ENCODE results near the gene SLC35E2B.

The SLC35E2B gene

GRCh38 chr1:1622010-1622787 is 70.4 kb downstream of the SLC35E2B start:
- Histone ChIP-seq H3K36me3 (ENCODE audit: control insufficient read depth, insufficient read depth, low read length) (peaks cover 4% of the 10 kb centered on the region), H3K27me3 (ENCODE audit: control insufficient read depth, insufficient read depth, low read length, poor library complexity, severe bottlenecking) (no peaks in the 10 kb centered on the region), H3K27ac (ENCODE audit: insufficient read depth, low read depth, low read length, poor library complexity, severe bottlenecking) (no peak overlapping the region), H3K4me3 (ENCODE audit: insufficient read depth, low read depth, low read length) (no peak overlapping the region), H3K9me3 (ENCODE audit: control insufficient read depth, low read length) (no peaks in the 10 kb centered on the region), H3K4me1 (ENCODE audit: control insufficient read depth, insufficient read depth, low read length) (no peaks in the 10 kb centered on the region)
- 87 to 90% methylated on average over 21 of the region's 21 CpGs for WGBS, 2 experiments

GRCh38 chr1:1621173-1622009 is 71.2 kb downstream of the SLC35E2B start:
- Histone ChIP-seq H3K36me3 (ENCODE audit: control insufficient read depth, insufficient read depth, low read length) (peaks cover 4% of the 10 kb centered on the region), H3K27me3 (ENCODE audit: control insufficient read depth, insufficient read depth, low read length, poor library complexity, severe bottlenecking) (no peaks in the 10 kb centered on the region), H3K4me3 (ENCODE audit: insufficient read depth, low read depth, low read length) (no peak overlapping the region), H3K4me1 (ENCODE audit: control insufficient read depth, insufficient read depth, low read length) (peaks cover 7% of the 10 kb centered on the region), H3K9me3 (ENCODE audit: control insufficient read depth, low read length) (no peaks in the 10 kb centered on the region), H3K27ac (ENCODE audit: insufficient read depth, low read depth, low read length, poor library complexity, severe bottlenecking) (no peak overlapping the region)
- 93 to 94% methylated on average over 31 of the region's 31 CpGs for WGBS, 2 experiments

- 92 to 94% methylated on average over 16 of the region's 16 CpGs for WGBS, 2 experiments
- H3K4me3 ChIP-seq (ENCODE audit: insufficient read depth, low read depth, low read length): no peak overlapping the region
- H3K27me3 ChIP-seq (ENCODE audit: control insufficient read depth, insufficient read depth, low read length, poor library complexity, severe bottlenecking): no peaks in the 10 kb centered on the region
- H3K4me1 ChIP-seq (ENCODE audit: control insufficient read depth, insufficient read depth, low read length): peaks cover 8% of the 10 kb centered on the region
- H3K9me3 ChIP-seq (ENCODE audit: control insufficient read depth, low read length): no peaks in the 10 kb centered on the region
- H3K27ac ChIP-seq (ENCODE audit: insufficient read depth, low read depth, low read length, poor library complexity, severe bottlenecking): no peak overlapping the region
- H3K36me3 ChIP-seq (ENCODE audit: control insufficient read depth, insufficient read depth, low read length): peaks cover 4% of the 10 kb centered on the region
These were observed 72.0 kb downstream of the SLC35E2B start for GRCh38 chr1:1620433-1621139.

GRCh38 chr1:1619917-1620361 is 72.7 kb downstream of the SLC35E2B start:
- no peaks in the 10 kb centered on the region for H3K27me3 ChIP-seq (ENCODE audit: control insufficient read depth, insufficient read depth, low read length, poor library complexity, severe bottlenecking)
- 81 to 82% methylated on average over 14 of the region's 14 CpGs for WGBS, 2 experiments
- peaks cover 8% of the 10 kb centered on the region for H3K4me1 ChIP-seq (ENCODE audit: control insufficient read depth, insufficient read depth, low read length)
- peaks cover 4% of the 10 kb centered on the region for H3K36me3 ChIP-seq (ENCODE audit: control insufficient read depth, insufficient read depth, low read length)
- H3K9me3 ChIP-seq (ENCODE audit: control insufficient read depth, low read length): no peaks in the 10 kb centered on the region
- H3K4me3 ChIP-seq (ENCODE audit: insufficient read depth, low read depth, low read length): no peak overlapping the region
- H3K27ac ChIP-seq (ENCODE audit: insufficient read depth, low read depth, low read length, poor library complexity, severe bottlenecking): no peak overlapping the region

GRCh38 chr1:1618396-1619068 is 74.1 kb downstream of the SLC35E2B start:
- Histone ChIP-seq H3K4me3 (ENCODE audit: insufficient read depth, low read depth, low read length) (no peak overlapping the region), H3K27me3 (ENCODE audit: control insufficient read depth, insufficient read depth, low read length, poor library complexity, severe bottlenecking) (no peaks in the 10 kb centered on the region), H3K4me1 (ENCODE audit: control insufficient read depth, insufficient read depth, low read length) (peaks cover 16% of the 10 kb centered on the region), H3K9me3 (ENCODE audit: control insufficient read depth, low read length) (no peaks in the 10 kb centered on the region), H3K27ac (ENCODE audit: insufficient read depth, low read depth, low read length, poor library complexity, severe bottlenecking) (no peak overlapping the region), H3K36me3 (ENCODE audit: control insufficient read depth, insufficient read depth, low read length) (peaks cover 4% of the 10 kb centered on the region)
- WGBS, 2 experiments: 89 to 90% methylated on average over 9 of the region's 9 CpGs

GRCh38 chr1:1617925-1618324 is 74.7 kb downstream of the SLC35E2B start:
- Histone ChIP-seq H3K27me3 (ENCODE audit: control insufficient read depth, insufficient read depth, low read length, poor library complexity, severe bottlenecking) (no peaks in the 10 kb centered on the region), H3K9me3 (ENCODE audit: control insufficient read depth, low read length) (no peaks in the 10 kb centered on the region), H3K4me3 (ENCODE audit: insufficient read depth, low read depth, low read length) (no peak overlapping the region), H3K4me1 (ENCODE audit: control insufficient read depth, insufficient read depth, low read length) (peaks cover 16% of the 10 kb centered on the region), H3K36me3 (ENCODE audit: control insufficient read depth, insufficient read depth, low read length) (peaks cover 4% of the 10 kb centered on the region), H3K27ac (ENCODE audit: insufficient read depth, low read depth, low read length, poor library complexity, severe bottlenecking) (no peak overlapping the region)
- 93 to 97% methylated on average over 6 of the region's 6 CpGs for WGBS, 2 experiments

- Histone ChIP-seq H3K27ac (ENCODE audit: insufficient read depth, low read depth, low read length, poor library complexity, severe bottlenecking) (no peak overlapping the region), H3K4me1 (ENCODE audit: control insufficient read depth, insufficient read depth, low read length) (peaks cover 16% of the 10 kb centered on the region), H3K36me3 (ENCODE audit: control insufficient read depth, insufficient read depth, low read length) (peaks cover 4% of the 10 kb centered on the region), H3K27me3 (ENCODE audit: control insufficient read depth, insufficient read depth, low read length, poor library complexity, severe bottlenecking) (no peaks in the 10 kb centered on the region), H3K4me3 (ENCODE audit: insufficient read depth, low read depth, low read length) (no peak overlapping the region), H3K9me3 (ENCODE audit: control insufficient read depth, low read length) (no peaks in the 10 kb centered on the region)
- 95 to 96% methylated on average over 11 of the region's 11 CpGs for WGBS, 2 experiments
These were observed 75.1 kb downstream of the SLC35E2B start for GRCh38 chr1:1617516-1617915.

GRCh38 chr1:1616838-1617237 is 75.8 kb downstream of the SLC35E2B start:
- Histone ChIP-seq H3K27ac (ENCODE audit: insufficient read depth, low read depth, low read length, poor library complexity, severe bottlenecking) (no peak overlapping the region), H3K27me3 (ENCODE audit: control insufficient read depth, insufficient read depth, low read length, poor library complexity, severe bottlenecking) (no peaks in the 10 kb centered on the region), H3K4me3 (ENCODE audit: insufficient read depth, low read depth, low read length) (peak overlapping the region; percentile 94), H3K9me3 (ENCODE audit: control insufficient read depth, low read length) (no peaks in the 10 kb centered on the region), H3K4me1 (ENCODE audit: control insufficient read depth, insufficient read depth, low read length) (peaks cover 16% of the 10 kb centered on the region), H3K36me3 (ENCODE audit: control insufficient read depth, insufficient read depth, low read length) (peaks cover 4% of the 10 kb centered on the region)
- 85 to 87% methylated on average over 19 of the region's 19 CpGs for WGBS, 2 experiments

- Histone ChIP-seq H3K4me1 (ENCODE audit: control insufficient read depth, insufficient read depth, low read length) (peaks cover 16% of the 10 kb centered on the region), H3K9me3 (ENCODE audit: control insufficient read depth, low read length) (no peaks in the 10 kb centered on the region), H3K4me3 (ENCODE audit: insufficient read depth, low read depth, low read length) (peak overlapping the region; percentile 94), H3K36me3 (ENCODE audit: control insufficient read depth, insufficient read depth, low read length) (peaks cover 4% of the 10 kb centered on the region), H3K27ac (ENCODE audit: insufficient read depth, low read depth, low read length, poor library complexity, severe bottlenecking) (no peak overlapping the region), H3K27me3 (ENCODE audit: control insufficient read depth, insufficient read depth, low read length, poor library complexity, severe bottlenecking) (no peaks in the 10 kb centered on the region)
- WGBS, 2 experiments: 10 to 11% methylated on average over 80 of the region's 80 CpGs
These were observed 76.4 kb downstream of the SLC35E2B start for GRCh38 chr1:1616045-1616790.

Data from ectodermal cell (in vitro differentiated cells).